HepG2 (cell line): ENCODE results near the gene C21orf91. TPM values are rescaled to one million over a fixed set of nuclear protein-coding genes. Genes with fewer than 3 reads are reported as not detected.

Experiments
- GABPA ChIP-seq, 2 experiments: IDR thresholded peaks; 2 replicates each; pipeline ENCODE4 v1.6.1; 2011 to 2016; ENCODE audit warnings: low read depth in 2 of 2, low read length in 1 of 2, missing biosample characterization in 1 of 2, missing genetic modification characterization in 1 of 2
- HBP1 ChIP-seq: IDR thresholded peaks from 2 replicates; pipeline ENCODE4 v1.6.1; 2016; ENCODE audit warnings: low read depth, control low read depth
- KDM5A ChIP-seq: fragments of 200-600 bp; sonication (generic); IDR thresholded peaks from 2 replicates; pipeline ENCODE4 v1.7.0; 2018; ENCODE audit warnings: antibody characterized with exemption, mild to moderate bottlenecking, low read length, borderline replicate concordance
- KMT2B ChIP-seq: IDR thresholded peaks from 2 replicates; pipeline ENCODE4 v1.6.1; 2016; ENCODE audit warnings: missing genetic modification reagents, missing compliant biosample characterization
- MAZ ChIP-seq, 2 experiments: sonication (generic) in 1 of 2; formaldehyde crosslinking in 1 of 2; IDR thresholded peaks; 2 replicates each; pipeline versions ENCODE4 v1.5.0 to v1.6.1; 2012 to 2020; ENCODE audit warnings: low read depth in 2 of 2, mild to moderate bottlenecking in 2 of 2, borderline replicate concordance in 1 of 2, improper control_type of control experiment in 1 of 2, low read length in 1 of 2, missing genetic modification reagents in 1 of 2, moderate library complexity in 1 of 2
- MYPOP ChIP-seq: sonication (generic); formaldehyde crosslinking; IDR thresholded peaks from 2 replicates; pipeline ENCODE4 v1.8.1; 2023; ENCODE audit warnings: mild to moderate bottlenecking, moderate library complexity, missing genetic modification reagents
- NONO ChIP-seq, 2 experiments: fragments of 450-650 bp in 1 of 2; sonication (generic) in 1 of 2; formaldehyde crosslinking in 1 of 2; IDR thresholded peaks in 1 of 2; conservative IDR thresholded peaks in 1 of 2; 2 replicates each; pipeline versions ENCODE4 v1.6.1 to v1.8.0; 2017 to 2022; ENCODE audit warnings: mild to moderate bottlenecking in 1 of 2, missing genetic modification reagents in 1 of 2, moderate library complexity in 1 of 2
- PATZ1 ChIP-seq: sonication (generic); formaldehyde crosslinking; IDR thresholded peaks from 2 replicates; pipeline ENCODE4 v1.4.0; 2020; ENCODE audit warnings: missing genetic modification reagents
- POGZ ChIP-seq: sonication (generic); formaldehyde crosslinking; IDR thresholded peaks from 2 replicates; pipeline ENCODE4 v1.4.0; 2020; ENCODE audit warnings: mild to moderate bottlenecking, missing genetic modification reagents
- ZBTB38 ChIP-seq: sonication (generic); formaldehyde crosslinking; IDR thresholded peaks from 2 replicates; pipeline ENCODE4 v1.5.1; 2020; ENCODE audit warnings: mild to moderate bottlenecking, missing genetic modification reagents
- ZNF274 ChIP-seq: sonication (generic); formaldehyde crosslinking; IDR thresholded peaks from 2 replicates; pipeline ENCODE4 v1.5.1; 2020; ENCODE audit warnings: mild to moderate bottlenecking, missing genetic modification reagents
- ZNF34 ChIP-seq: sonication (generic); formaldehyde crosslinking; IDR thresholded peaks from 2 replicates; pipeline ENCODE4 v1.4.0; 2020; ENCODE audit warnings: mild to moderate bottlenecking, missing genetic modification reagents, borderline replicate concordance
- ZNF446 ChIP-seq: sonication (generic); formaldehyde crosslinking; IDR thresholded peaks from 2 replicates; pipeline ENCODE4 v1.5.0; 2020; ENCODE audit warnings: mild to moderate bottlenecking, missing genetic modification reagents
- ZNF670 ChIP-seq: sonication (generic); formaldehyde crosslinking; IDR thresholded peaks from 2 replicates; pipeline ENCODE4 v1.8.0; 2022; ENCODE audit warnings: mild to moderate bottlenecking, missing genetic modification reagents, borderline replicate concordance
- ZNF761 ChIP-seq: sonication (generic); formaldehyde crosslinking; conservative IDR thresholded peaks from 2 replicates; pipeline ENCODE4 v1.4.0; 2020; ENCODE audit warnings: mild to moderate bottlenecking, missing genetic modification reagents
- ZNF780A ChIP-seq: sonication (generic); formaldehyde crosslinking; IDR thresholded peaks from 2 replicates; pipeline ENCODE4 v1.8.0; 2022; ENCODE audit warnings: mild to moderate bottlenecking, missing genetic modification reagents, moderate library complexity
- polyA plus RNA-seq, 8 experiments: library from polyadenylated mRNA; depleted of rRNA in 3 of 8; stranded (reverse) in 7 of 8; unstranded in 1 of 8; fragments of >200 nt; fragmentation: Illumina TruSeq in 4 of 8; extraction: Trizol in 4 of 8; gene quantifications; 2 replicates each; pipeline versions ENCODE4 v1.2.1 to v1.2.3, GENCODE V29; 2011 to 2016; ENCODE audit warnings: low read depth in 4 of 8, missing spikeins in 1 of 8, mixed read lengths in 1 of 8; ENCODE audit not compliant: insufficient read depth in 1 of 8
- total RNA-seq, 5 experiments: library from RNA; depleted of rRNA; stranded (reverse); fragments of >200 nt; fragmentation: Illumina TruSeq; extraction: Trizol; gene quantifications; 2 replicates each; pipeline ENCODE4 v1.2.3, GENCODE V29; 2016; ENCODE audit warnings: low read depth in 1 of 5
- TF ChIP-seq, protein P1 (sequence below): sonication (generic); formaldehyde crosslinking; IDR thresholded peaks from 2 replicates; pipeline ENCODE4 v1.4.0; 2020; ENCODE audit warnings: mild to moderate bottlenecking, missing genetic modification reagents
- TF ChIP-seq, protein P2 (sequence below): sonication (generic); formaldehyde crosslinking; IDR thresholded peaks from 2 replicates; pipeline ENCODE4 v1.4.0; 2020; ENCODE audit warnings: missing genetic modification reagents, borderline replicate concordance

C21orf91 gene
- total and polyA plus RNA-seq, 2 of the 13 experiments (the other 11 are each of a cell fraction or from before 2014, with no cell fraction given) = 2.9 to 7.8 TPM

GRCh38 chr21:17819114-17819876 is at the start of gene C21orf91 (continued):
- TF ChIP-seq MYPOP (CRISPR knock-in tag) (peak; percentile 22; the same call in 1 of the 2 replicates), ZNF670 (CRISPR knock-in tag) (0 out of 2 replicates have a peak, but pooled peaks have one; percentile 17), MAZ (IDR thresholded peaks at IDR 0.05; ENCODE audit: borderline replicate concordance, low read depth, low read length) (peak; percentile 64; the same call in 1 of the 2 replicates), MAZ (CRISPR knock-in tag; IDR thresholded peaks at IDR 0.05; ENCODE audit: low read depth) (peak; percentile 71), NONO (IDR thresholded peaks at IDR 0.05) (peak; percentile 72; the same call in 1 of the 2 replicates), NONO (CRISPR knock-in tag; conservative IDR thresholded peaks at IDR 0.05) (peak; percentile 57; the same call in 1 of the 2 replicates), ZNF274 (CRISPR knock-in tag) (peak; percentile 78; the same call in 1 of the 2 replicates), ZNF446 (CRISPR knock-in tag) (0 out of 2 replicates have a peak, but pooled peaks have one; percentile 38), HBP1 (CRISPR knock-in tag) (peak; percentile 44; the same call in 1 of the 2 replicates), GABPA (IDR thresholded peaks at IDR 0.05; ENCODE audit: low read depth, low read length) (peak; percentile 65), GABPA (CRISPR knock-in tag; IDR thresholded peaks at IDR 0.05; ENCODE audit: low read depth) (peak; percentile 57; the same call in 1 of the 2 replicates), KMT2B (peak; percentile 53; the same call in 1 of the 2 replicates), ZNF34 (CRISPR knock-in tag) (peak; percentile 24; the same call in 1 of the 2 replicates), PATZ1 (peak; percentile 99), ZNF780A (CRISPR knock-in tag) (peak; percentile 28; the same call in 1 of the 2 replicates), KDM5A (peak; percentile 41; the same call in 1 of the 2 replicates), POGZ (CRISPR knock-in tag) (peak; percentile 55), ZNF761 (CRISPR knock-in tag) (peak; percentile 59; the same call in 1 of the 2 replicates), ZBTB38 (no peak)
- TF ChIP-seq, protein P1, sequence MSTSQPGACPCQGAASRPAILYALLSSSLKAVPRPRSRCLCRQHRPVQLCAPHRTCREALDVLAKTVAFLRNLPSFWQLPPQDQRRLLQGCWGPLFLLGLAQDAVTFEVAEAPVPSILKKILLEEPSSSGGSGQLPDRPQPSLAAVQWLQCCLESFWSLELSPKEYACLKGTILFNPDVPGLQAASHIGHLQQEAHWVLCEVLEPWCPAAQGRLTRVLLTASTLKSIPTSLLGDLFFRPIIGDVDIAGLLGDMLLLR (CRISPR knock-in tag) = peak; percentile 43
- TF ChIP-seq, protein P2, sequence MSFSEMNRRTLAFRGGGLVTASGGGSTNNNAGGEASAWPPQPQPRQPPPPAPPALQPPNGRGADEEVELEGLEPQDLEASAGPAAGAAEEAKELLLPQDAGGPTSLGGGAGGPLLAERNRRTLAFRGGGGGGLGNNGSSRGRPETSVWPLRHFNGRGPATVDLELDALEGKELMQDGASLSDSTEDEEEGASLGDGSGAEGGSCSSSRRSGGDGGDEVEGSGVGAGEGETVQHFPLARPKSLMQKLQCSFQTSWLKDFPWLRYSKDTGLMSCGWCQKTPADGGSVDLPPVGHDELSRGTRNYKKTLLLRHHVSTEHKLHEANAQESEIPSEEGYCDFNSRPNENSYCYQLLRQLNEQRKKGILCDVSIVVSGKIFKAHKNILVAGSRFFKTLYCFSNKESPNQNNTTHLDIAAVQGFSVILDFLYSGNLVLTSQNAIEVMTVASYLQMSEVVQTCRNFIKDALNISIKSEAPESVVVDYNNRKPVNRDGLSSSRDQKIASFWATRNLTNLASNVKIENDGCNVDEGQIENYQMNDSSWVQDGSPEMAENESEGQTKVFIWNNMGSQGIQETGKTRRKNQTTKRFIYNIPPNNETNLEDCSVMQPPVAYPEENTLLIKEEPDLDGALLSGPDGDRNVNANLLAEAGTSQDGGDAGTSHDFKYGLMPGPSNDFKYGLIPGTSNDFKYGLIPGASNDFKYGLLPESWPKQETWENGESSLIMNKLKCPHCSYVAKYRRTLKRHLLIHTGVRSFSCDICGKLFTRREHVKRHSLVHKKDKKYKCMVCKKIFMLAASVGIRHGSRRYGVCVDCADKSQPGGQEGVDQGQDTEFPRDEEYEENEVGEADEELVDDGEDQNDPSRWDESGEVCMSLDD (CRISPR knock-in tag) = no peak
